PC-3 (cell line): Measurements from ENCODE around the gene CAMK1D. TPM values are rescaled to one million over a fixed set of nuclear protein-coding genes. Genes with fewer than 3 reads are reported as not detected.

Source experiments
- ATAC-seq: fragments of 200-7000 bp; cut with Tn5 transposase; 2 replicates; pipeline ENCODE4 v1.9.1; 2020; ENCODE audit warnings: mild to moderate bottlenecking, moderate library complexity
- BruUV-seq: library from RNA; stranded (reverse); fragments of 400-500 nt; replicated peaks from 2 replicates; lab custom pipeline; 2021; lab: Mats Ljungman, UMichigan
- CTCF ChIA-PET: fragments of 300-600 bp; sonication (Branson Sonifier 250); formaldehyde crosslinking; loops from one replicate; lab custom pipeline; 2022; ENCODE audit warnings: antibody characterized with exemption; lab: Charles Lee
- POLR2A ChIA-PET: fragments of 300-600 bp; sonication (Branson Sonifier 250); formaldehyde crosslinking; loops from one replicate; lab custom pipeline; 2022; ENCODE audit warnings: antibody characterized with exemption; ENCODE audit not compliant: unreplicated experiment; lab: Charles Lee
- DNase-seq: peaks from one replicate; pipeline ENCODE4 v3.0.0-alpha.2; 2015
- H2AFZ ChIP-seq: fragments of 300-600 bp; sonication (generic); 2 replicates; pipeline ENCODE4 v1.6.0; 2016; ENCODE audit warnings: antibody characterized with exemption, low read length
- H3F3A ChIP-seq: fragments of 300-600 bp; sonication (generic); one replicate; pipeline ENCODE4 v1.6.0; 2017; ENCODE audit warnings: antibody characterized with exemption, low read length, control low read depth, mild to moderate bottlenecking; ENCODE audit not compliant: unreplicated experiment
- H3K27ac ChIP-seq: fragments of 300-600 bp; sonication (generic); 2 replicates; pipeline ENCODE4 v1.5.1; 2016; ENCODE audit warnings: mild to moderate bottlenecking, low read length
- H3K27me3 ChIP-seq: fragments of 300-600 bp; sonication (generic); 2 replicates; pipeline ENCODE4 v1.6.1; 2016; ENCODE audit warnings: low read length, mixed read lengths
- H3K36me3 ChIP-seq: fragments of 300-600 bp; sonication (generic); 2 replicates; pipeline ENCODE4 v1.6.1; 2016; ENCODE audit warnings: low read depth, mixed run types, low read length, mixed read lengths
- H3K4me1 ChIP-seq: fragments of 300-600 bp; sonication (generic); 2 replicates; pipeline ENCODE4 v1.5.1; 2016; ENCODE audit warnings: low read length; ENCODE audit not compliant: insufficient read depth
- H3K4me2 ChIP-seq: fragments of 300-600 bp; sonication (generic); 2 replicates; pipeline ENCODE4 v1.6.0; 2016; ENCODE audit warnings: low read length
- H3K4me3 ChIP-seq: fragments of 300-600 bp; sonication (generic); 2 replicates; pipeline ENCODE4 v1.5.1; 2016; ENCODE audit warnings: mild to moderate bottlenecking, low read length, mixed read lengths
- H3K79me2 ChIP-seq: fragments of 300-600 bp; sonication (generic); 2 replicates; pipeline ENCODE4 v1.6.1; 2017; ENCODE audit warnings: low read length, mixed read lengths
- H3K9ac ChIP-seq: fragments of 300-600 bp; sonication (generic); 2 replicates; pipeline ENCODE4 v1.6.0; 2016; ENCODE audit warnings: mild to moderate bottlenecking, low read length
- H3K9me2 ChIP-seq: fragments of 300-600 bp; sonication (generic); replicated peaks from 2 replicates; pipeline ENCODE4 v1.6.1; 2016; ENCODE audit warnings: mixed run types, low read length, mixed read lengths
- H3K9me3 ChIP-seq: fragments of 300-600 bp; sonication (generic); 2 replicates; pipeline ENCODE4 v1.6.1; 2016; ENCODE audit warnings: low read length, mixed read lengths
- H4K20me1 ChIP-seq: fragments of 300-600 bp; sonication (generic); 2 replicates; pipeline ENCODE4 v1.6.1; 2016; ENCODE audit warnings: low read length, mixed read lengths
- EZH2 ChIP-seq: fragments of 300-600 bp; sonication (generic); IDR thresholded peaks from one replicate; pipeline ENCODE4 v1.6.1; 2017; ENCODE audit warnings: antibody characterized with exemption, mild to moderate bottlenecking, low read length; ENCODE audit not compliant: unreplicated experiment
- EZH2phosphoT487 ChIP-seq: fragments of 300-600 bp; sonication (generic); IDR thresholded peaks from 2 replicates; pipeline ENCODE4 v1.6.1; 2018; ENCODE audit warnings: mild to moderate bottlenecking, antibody characterized with exemption, low read length, borderline replicate concordance
- intact Hi-C: fragments of 100-400 bp; cut with micrococcal nuclease; formaldehyde crosslinking; loops from 2 replicates; pipeline ENCODE4 v1.9.0; 2023
- total RNA-seq: library from RNA; depleted of rRNA; stranded (reverse); fragments of >200 nt; gene quantifications from 2 replicates; pipeline ENCODE4 v1.2.3, GENCODE V29; 2014
- TF ChIP-seq, protein P1 (sequence below): fragments of 300-600 bp; sonication (generic); conservative IDR thresholded peaks from 2 replicates; pipeline ENCODE4 v1.5.1; 2017; ENCODE audit warnings: antibody characterized with exemption, low read depth, mild to moderate bottlenecking, low read length

The CAMK1D gene
- total RNA-seq, 1 experiment from 2014 or later = 1.3 TPM

DNA sequence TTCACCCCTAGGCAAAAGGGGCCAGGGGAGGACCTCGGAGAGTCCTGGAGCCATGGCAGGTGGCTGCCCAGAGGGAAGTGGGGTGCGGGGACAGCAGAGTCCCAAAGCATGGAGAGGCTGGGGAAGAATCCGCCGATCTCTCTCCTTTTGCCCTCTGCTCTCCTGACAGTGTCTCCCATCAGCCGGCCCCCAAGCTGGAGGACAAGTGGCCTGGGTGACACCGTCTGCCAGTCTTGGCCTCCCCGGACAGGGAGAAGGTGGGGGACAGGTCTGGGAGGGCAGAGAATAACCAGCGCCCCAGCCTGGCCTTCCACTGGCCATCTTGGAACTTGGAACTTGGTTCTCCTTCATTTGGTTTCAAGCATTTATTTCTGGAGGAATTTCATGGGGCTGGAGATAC, 77.9 kb downstream of the CAMK1D start:
- Histone ChIP-seq H4K20me1 (no peaks in the 10 kb centered on the region), H3F3A (no peaks in the 10 kb centered on the region), H3K36me3 (no peaks in the 10 kb centered on the region), H3K27ac (no peak overlapping the region), H3K4me1 (no peaks in the 10 kb centered on the region), H3K9me2 (no peaks in the 10 kb centered on the region), H3K9me3 (no peaks in the 10 kb centered on the region), H2AFZ (no peak overlapping the region), H3K9ac (no peak overlapping the region), H3K4me2 (no peak overlapping the region), H3K27me3 (no peaks in the 10 kb centered on the region), H3K4me3 (no peak overlapping the region), H3K79me2 (no peaks in the 10 kb centered on the region)
- intact Hi-C loops = no loop called here
- ChIA-PET POLR2A (no interaction called here), CTCF (no interaction called here)
- DNase-seq = no peak
- no peak for ATAC-seq
- TF ChIP-seq EZH2phosphoT487 (no peak), EZH2 (no peak)
- TF ChIP-seq, protein P1, sequence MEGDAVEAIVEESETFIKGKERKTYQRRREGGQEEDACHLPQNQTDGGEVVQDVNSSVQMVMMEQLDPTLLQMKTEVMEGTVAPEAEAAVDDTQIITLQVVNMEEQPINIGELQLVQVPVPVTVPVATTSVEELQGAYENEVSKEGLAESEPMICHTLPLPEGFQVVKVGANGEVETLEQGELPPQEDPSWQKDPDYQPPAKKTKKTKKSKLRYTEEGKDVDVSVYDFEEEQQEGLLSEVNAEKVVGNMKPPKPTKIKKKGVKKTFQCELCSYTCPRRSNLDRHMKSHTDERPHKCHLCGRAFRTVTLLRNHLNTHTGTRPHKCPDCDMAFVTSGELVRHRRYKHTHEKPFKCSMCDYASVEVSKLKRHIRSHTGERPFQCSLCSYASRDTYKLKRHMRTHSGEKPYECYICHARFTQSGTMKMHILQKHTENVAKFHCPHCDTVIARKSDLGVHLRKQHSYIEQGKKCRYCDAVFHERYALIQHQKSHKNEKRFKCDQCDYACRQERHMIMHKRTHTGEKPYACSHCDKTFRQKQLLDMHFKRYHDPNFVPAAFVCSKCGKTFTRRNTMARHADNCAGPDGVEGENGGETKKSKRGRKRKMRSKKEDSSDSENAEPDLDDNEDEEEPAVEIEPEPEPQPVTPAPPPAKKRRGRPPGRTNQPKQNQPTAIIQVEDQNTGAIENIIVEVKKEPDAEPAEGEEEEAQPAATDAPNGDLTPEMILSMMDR = no peak
- no TSS peak for BruUV-seq

GRCh38 chr10:12428447-12429135, 79.2 kb downstream of the CAMK1D start:
- Histone ChIP-seq H3K4me2 (no peak overlapping the region), H3F3A (no peaks in the 10 kb centered on the region), H3K36me3 (no peaks in the 10 kb centered on the region), H2AFZ (no peak overlapping the region), H4K20me1 (no peaks in the 10 kb centered on the region), H3K27me3 (no peaks in the 10 kb centered on the region), H3K9ac (no peak overlapping the region), H3K9me3 (no peaks in the 10 kb centered on the region), H3K9me2 (no peaks in the 10 kb centered on the region), H3K4me1 (no peaks in the 10 kb centered on the region), H3K4me3 (no peak overlapping the region), H3K27ac (no peak overlapping the region), H3K79me2 (no peaks in the 10 kb centered on the region)
- ChIA-PET POLR2A (no interaction called here), CTCF (no interaction called here)
- TF ChIP-seq EZH2phosphoT487 = no peak
- TF ChIP-seq, protein P1 = no peak
- no peak for TF ChIP-seq EZH2
- no peak for ATAC-seq
- BruUV-seq = no TSS peak
- intact Hi-C loops = no loop called here
- no peak for DNase-seq

DNA sequence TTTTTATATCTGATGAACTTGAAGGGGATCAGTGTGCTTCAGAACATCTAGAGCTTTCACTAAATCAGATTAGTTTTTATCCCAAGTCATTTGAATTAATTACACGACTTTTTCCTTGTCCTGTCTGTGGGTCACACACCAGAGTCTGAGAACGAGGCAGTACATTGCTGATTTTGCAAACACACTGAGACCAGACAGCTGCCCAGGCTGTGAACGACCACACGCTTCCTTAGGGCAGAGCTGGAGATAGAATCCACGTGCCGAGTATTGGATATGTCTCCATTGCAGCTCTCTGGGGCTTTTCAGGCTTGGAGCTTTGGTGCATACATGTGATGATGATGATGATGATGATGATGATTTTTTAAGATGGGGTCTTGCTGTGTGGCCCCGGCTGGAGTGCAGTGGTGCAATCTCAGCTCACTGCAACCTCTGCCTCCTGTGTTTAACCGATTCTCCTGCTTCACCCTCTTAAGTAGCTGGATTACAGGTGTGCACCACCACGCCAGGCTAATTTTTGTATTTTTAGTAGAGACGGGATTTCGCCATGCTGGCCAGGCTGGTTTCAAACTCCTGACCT, 81.1 kb downstream of the CAMK1D start:
- ChIA-PET CTCF (no interaction called here), POLR2A (interaction anchor here (0.6 kb wide), 1 partner anchor 134 kb away, joined by 3 read pairs; no protein-coding TSS in a partner anchor)
- no peaks in the 10 kb centered on the region for H3K27me3 ChIP-seq
- intact Hi-C loops = no loop called here
- H3K4me1 ChIP-seq = no peaks in the 10 kb centered on the region
- no peaks in the 10 kb centered on the region for H3K79me2 ChIP-seq
- H3K36me3 ChIP-seq = no peaks in the 10 kb centered on the region
- no peak overlapping the region for H3K4me3 ChIP-seq
- BruUV-seq = no TSS peak
- no peak overlapping the region for H2AFZ ChIP-seq
- H3K9me3 ChIP-seq = no peaks in the 10 kb centered on the region
- H3K27ac ChIP-seq = no peak overlapping the region
- no peaks in the 10 kb centered on the region for H3F3A ChIP-seq
- no peak overlapping the region for H3K4me2 ChIP-seq
- TF ChIP-seq EZH2 (no peak), EZH2phosphoT487 (no peak)
- TF ChIP-seq, protein P1 = no peak
- H3K9ac ChIP-seq = no peak overlapping the region
- H4K20me1 ChIP-seq = no peaks in the 10 kb centered on the region
- ATAC-seq = no peak
- no peaks in the 10 kb centered on the region for H3K9me2 ChIP-seq
- no peak for DNase-seq
